Fibroblast of skin of left biceps (primary cell): ENCODE data around the gene GPSM3.
"Not testable (repeated sequence)": the region's sequence is repeated elsewhere in the genome, so short reads cannot be mapped to it uniquely, and the experiment has no call there.

Experiments
- DNase-seq, 2 experiments: peaks; one replicate each; pipeline ENCODE4 v3.0.0-alpha.2; 2013; ENCODE audit warnings: low read depth in 2 of 2

Gene GPSM3

GRCh38 chr6:32151181-32151862, 41.1 kb downstream of the GPSM3 start:
- no peak for DNase-seq

DNA sequence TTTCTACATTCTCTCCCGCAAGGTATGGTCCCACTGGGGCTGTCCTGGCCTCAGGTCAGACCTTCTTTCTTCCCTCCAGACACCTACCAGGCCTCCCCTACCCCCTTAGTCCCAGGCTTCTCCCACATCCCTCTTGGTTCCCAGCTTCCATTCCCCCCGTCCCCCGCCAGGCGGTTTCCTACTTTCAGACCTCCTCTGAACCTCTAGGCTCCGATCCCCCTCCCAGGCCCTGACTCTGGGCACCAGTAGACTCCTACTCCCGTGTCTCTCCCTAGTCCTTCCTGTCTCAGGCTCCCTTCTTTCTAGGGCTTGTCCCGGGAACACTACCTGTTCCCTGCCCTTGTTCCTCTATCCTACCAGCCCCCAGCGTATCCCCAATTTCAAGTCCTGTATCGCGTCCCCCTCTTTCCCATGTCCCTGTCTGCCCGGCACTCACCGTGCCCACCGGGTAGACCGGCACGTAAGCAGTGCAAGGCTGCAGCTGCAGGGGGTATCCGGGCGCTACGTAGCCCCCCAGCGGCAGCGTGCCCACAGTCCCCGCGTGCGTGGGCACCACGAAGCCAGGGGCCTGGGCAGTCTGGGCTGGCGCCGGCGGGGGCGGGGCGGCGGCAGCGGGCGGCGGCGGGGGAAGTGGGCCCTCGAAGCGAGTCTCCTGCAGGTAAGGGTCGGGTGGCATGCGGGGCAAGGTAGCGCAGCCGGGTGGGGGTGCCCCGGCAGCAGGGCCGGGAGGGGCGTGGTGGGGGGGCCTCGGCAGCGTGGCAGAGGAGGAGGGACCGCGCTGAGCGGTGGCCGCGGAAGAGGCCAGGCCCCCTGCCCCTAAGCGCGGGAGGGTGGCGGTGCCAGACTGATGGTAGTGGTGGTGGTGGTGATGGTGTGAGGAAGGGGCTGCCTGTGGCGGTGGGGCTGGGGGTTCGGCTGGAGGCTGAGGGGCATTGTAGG, 42.2 kb downstream of the GPSM3 start:
- DNase-seq, result no peak

DNA sequence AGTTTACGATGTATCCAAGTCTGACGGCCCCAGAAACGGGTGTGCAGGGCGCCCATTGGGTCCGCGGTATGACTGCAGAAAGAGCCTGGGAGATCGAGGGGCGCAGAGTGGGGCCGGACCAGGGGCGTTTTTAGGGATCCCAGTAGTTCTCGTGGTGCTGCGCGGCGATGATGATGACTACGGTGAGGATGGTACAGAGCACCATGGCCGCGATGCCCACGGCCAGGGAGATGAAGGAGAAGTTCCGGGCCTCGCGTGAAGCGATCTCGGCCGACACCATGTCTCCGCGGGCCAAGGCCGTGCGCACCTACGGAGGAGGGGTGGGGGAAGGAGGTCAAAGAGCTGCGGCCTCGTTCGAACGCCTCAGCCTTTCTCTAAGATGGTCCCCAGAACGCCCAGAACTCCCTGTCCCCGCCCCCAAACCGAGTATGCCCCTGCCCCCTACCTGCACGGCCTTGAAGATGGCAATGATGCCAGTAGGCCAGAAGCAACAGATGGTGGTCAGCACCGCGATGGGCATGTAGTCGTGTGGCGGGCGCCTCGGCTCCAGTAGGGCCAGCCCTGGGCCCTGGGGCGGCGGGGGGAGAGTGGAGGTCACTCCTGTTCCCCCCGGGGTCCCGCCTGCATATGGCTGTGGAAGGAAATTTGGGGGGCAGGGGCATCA, 43.2 kb downstream of the GPSM3 start:
- no peak for DNase-seq

- no peak for DNase-seq
Measured at GRCh38 chr6:32148289-32149091, 44.0 kb downstream of the GPSM3 start.

DNA sequence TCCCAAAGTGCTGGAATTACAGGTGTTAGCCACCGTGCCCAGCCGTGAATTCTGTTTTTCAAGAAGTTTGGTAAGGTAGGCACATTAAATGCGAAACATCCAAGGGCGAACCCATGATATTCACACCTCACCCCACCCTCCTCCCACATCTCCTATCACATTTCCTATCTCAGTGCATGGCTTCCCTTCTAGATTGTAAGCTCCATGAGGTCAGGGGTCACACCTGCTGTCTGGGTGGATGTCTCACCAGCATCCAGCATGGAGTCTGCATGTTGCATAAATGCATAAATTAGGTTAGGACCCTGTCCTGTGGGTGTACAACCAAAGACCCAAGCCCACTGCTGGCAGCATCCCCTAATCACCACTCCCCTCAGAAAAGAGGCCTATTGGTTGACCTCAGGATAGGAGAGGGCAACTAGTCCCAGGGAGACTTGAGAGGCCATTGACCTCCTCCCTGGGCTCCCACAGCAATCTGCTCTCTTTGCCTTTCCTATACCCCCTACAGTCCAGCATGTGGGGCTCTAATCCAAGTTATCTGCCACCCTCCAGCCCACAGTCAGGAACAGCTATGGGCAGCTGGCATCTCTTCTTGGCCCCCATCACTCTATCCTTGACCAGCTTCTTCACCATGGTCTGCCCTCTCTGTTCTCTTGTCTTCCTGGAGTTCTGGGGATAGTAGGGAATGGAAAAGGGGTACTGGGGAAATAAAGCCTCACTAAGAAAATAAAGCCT, 44.9 kb downstream of the GPSM3 start:
- DNase-seq, result no peak

DNA sequence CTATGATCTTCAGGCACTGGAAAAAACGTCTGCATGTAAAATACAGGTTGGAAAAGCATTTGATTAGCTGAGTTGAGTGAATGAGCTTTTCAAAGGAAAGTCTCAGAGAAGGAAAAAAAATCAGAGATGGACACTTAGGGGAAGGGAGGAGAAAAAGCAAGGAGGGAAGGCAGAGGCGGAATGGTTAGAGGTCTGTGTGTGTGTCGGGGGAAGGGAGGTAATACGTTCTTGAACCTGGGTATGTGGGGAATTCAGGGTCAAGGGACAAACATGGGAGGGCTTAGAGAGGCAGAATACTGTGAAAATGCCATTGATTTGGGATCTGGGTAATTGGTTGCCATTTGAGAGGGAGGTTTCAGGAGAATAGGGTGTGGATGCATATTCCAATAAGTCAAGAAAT, 45.8 kb downstream of the GPSM3 start:
- no peak for DNase-seq

- no peak for DNase-seq
Measured at GRCh38 chr6:32146287-32146686, 46.2 kb downstream of the GPSM3 start.

GRCh38 chr6:32144238-32144637, 48.2 kb downstream of the GPSM3 start:
- not testable (repeated sequence) for DNase-seq
